ENCODE data around the gene ADAMTS13. TPM values are rescaled to one million over a fixed set of nuclear protein-coding genes. Genes with fewer than 3 reads are reported as not detected.

ADAMTS13 gene
- 0.73 and 1.2 TPM in 2 replicates for total RNA-seq

GRCh38 chr9:133421615-133422542 lies at the start of gene ADAMTS13:
Gene ADAMTS13, plus strand, starts transcription at chr9:133422367. Its CDS starts 77 bp downstream, at chr9:133422444.

GRCh38 chr9:133375724-133376654 lies 46.2 kb upstream of the ADAMTS13 start, which contains the start of the genes STKLD1 and SURF4:
Gene STKLD1, plus strand, starts transcription at chr9:133376366. Its CDS starts 108 bp downstream, at chr9:133376474.
Gene SURF4, minus strand, starts transcription at chr9:133376060. Its CDS starts 91 bp downstream, at chr9:133375969.

GRCh38 chr9:133417541-133418461 lies 4.4 kb upstream of the ADAMTS13 start, which contains the start of gene REXO4:
Gene REXO4, minus strand, starts transcription at chr9:133418010. Its CDS starts 166 bp downstream, at chr9:133417844.

GRCh38 chr9:133459476-133460404 lies 37.6 kb downstream of the ADAMTS13 start, which contains the start of gene CACFD1:
Gene CACFD1, plus strand, starts transcription at chr9:133459978. Its CDS starts 89 bp downstream, at chr9:133460067.

GRCh38 chr9:133478851-133479711 lies 56.9 kb downstream of the ADAMTS13 start, which contains the start of gene SLC2A6:
Gene SLC2A6, minus strand, starts transcription at chr9:133479099. Its CDS starts 40 bp downstream, at chr9:133479059.

Other genes with a start within 250 kb of the ADAMTS13 start
- not detected in 2 replicates for gene OBP2B, start 213.1 kb upstream of the ADAMTS13 start, total RNA-seq
- gene ABO, start 147.2 kb upstream of the ADAMTS13 start, total RNA-seq = not detected in 2 replicates
- 6.6 and 8.8 TPM in 2 replicates for gene SURF6, start 86.2 kb upstream of the ADAMTS13 start, total RNA-seq
- gene MED22, start 74.2 kb upstream of the ADAMTS13 start, total RNA-seq = 13.6 and 16.8 TPM in 2 replicates
- gene RPL7A, start 74.1 kb upstream of the ADAMTS13 start, total RNA-seq = 1,530 and 2,826 TPM in 2 replicates
- gene SURF1, start 65.9 kb upstream of the ADAMTS13 start, total RNA-seq = 16.8 and 22.8 TPM in 2 replicates
- gene SURF2, start 65.8 kb upstream of the ADAMTS13 start, total RNA-seq = 13.6 and 16.0 TPM in 2 replicates
- gene SURF4, start 46.3 kb upstream of the ADAMTS13 start, total RNA-seq = 331 and 383 TPM in 2 replicates
- under 0.01 and 1.4 TPM in 2 replicates for gene STKLD1, start 46.0 kb upstream of the ADAMTS13 start, total RNA-seq
- gene REXO4, start 4.4 kb upstream of the ADAMTS13 start, total RNA-seq = 12.9 and 14.5 TPM in 2 replicates
- 1.1 and 1.2 TPM in 2 replicates for gene CACFD1, start 37.6 kb downstream of the ADAMTS13 start, total RNA-seq
- gene SLC2A6, start 56.7 kb downstream of the ADAMTS13 start, total RNA-seq = 22.4 and 30.9 TPM in 2 replicates
- not detected in 2 replicates for gene MYMK, start 102.6 kb downstream of the ADAMTS13 start, total RNA-seq
- gene ADAMTSL2, start 112.3 kb downstream of the ADAMTS13 start, total RNA-seq = not detected in 2 replicates
- not detected in 2 replicates for gene FAM163B, start 187.0 kb downstream of the ADAMTS13 start, total RNA-seq
- not detected in 2 replicates for gene DBH, start 214.0 kb downstream of the ADAMTS13 start, total RNA-seq

All from subcutaneous preadipocyte (primary cell).